Muscle of arm (tissue), 12 donors: ENCODE measurements around the gene HMCN1. TPM values are rescaled to one million over a fixed set of nuclear protein-coding genes. Genes with fewer than 3 reads are reported as not detected.
"Not testable (repeated sequence)": the region's sequence is repeated elsewhere in the genome, so short reads cannot be mapped to it uniquely, and the experiment has no call there.

ENCODE experiments used
- DNase-seq: peaks from one replicate; pipeline ENCODE4 v3.0.0-alpha.2; 2013
- polyA plus RNA-seq, 12 donors: library from polyadenylated mRNA; unstranded; fragments of 120-200 nt; gene quantifications; one replicate each; pipeline ENCODE4 v1.2.1, GENCODE V29; 2013; ENCODE audit not compliant: insufficient read length in 12 of 12

HMCN1 gene
- polyA plus RNA-seq, 12 donors = 6.2 to 30.6 (median 13.2) TPM; not detected in 1

DNA sequence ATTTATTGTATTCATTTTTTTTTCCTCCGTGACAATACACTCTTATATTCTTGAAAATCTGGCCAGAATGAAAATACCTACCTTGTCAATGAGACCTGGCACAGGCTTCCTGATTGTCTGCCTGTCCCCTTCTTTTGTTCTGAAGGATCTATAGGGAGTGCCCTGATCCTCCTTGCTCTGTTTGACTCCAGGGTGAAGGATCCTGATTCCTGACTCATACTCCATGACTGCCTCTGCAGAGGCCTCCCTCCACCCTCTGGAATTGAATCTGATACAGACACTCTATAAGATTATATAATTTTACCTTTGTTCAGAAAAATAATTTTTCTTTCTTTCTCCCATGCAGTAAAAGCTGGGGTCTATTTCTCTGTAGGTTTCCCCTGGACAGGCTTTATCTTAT is 116.2 kb downstream of the HMCN1 start:
- no peak for DNase-seq

DNA sequence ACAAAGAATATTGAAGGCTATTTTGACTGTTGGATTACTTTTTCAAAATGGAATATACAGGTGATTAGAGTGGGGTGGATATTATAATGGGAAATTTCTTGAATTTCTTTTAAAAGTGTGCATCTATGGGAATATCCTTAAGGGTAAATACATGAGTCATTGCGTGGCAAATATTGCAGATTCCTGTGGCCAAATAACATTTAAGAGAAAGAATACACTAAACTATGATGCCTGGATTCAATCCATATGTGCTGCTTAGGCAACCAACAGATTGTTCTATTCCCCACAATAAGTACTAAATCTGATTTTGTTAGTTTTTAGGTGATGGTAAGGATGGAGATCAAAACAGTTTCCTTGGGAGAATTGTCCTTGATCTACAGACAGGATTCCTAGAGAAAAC is 119.5 kb downstream of the HMCN1 start:
- DNase-seq = no peak

- DNase-seq = no peak
Observed at GRCh38 chr1:185856482-185856881, 122.3 kb downstream of the HMCN1 start.

GRCh38 chr1:185857442-185857841 is 123.3 kb downstream of the HMCN1 start:
- DNase-seq = no peak

DNA sequence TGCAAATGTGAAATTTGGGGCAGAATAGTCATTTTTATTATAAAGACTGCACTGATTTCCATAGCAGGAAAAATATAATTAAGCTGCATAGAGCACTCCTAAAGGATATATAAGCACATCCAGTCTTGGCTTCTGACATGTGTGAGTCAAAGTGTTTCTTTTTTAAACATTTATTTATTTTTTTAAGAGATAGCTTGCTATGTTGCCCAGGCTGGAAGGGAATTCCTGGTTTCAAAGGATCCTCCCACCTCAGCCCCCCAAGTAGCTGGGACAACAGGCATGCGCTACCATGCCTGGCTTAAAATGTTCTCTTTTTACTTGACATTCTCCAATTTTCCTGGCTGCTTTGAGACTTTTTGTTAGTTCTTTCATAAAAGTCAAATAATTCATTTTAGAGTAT is 126.1 kb downstream of the HMCN1 start:
- DNase-seq = no peak

DNA sequence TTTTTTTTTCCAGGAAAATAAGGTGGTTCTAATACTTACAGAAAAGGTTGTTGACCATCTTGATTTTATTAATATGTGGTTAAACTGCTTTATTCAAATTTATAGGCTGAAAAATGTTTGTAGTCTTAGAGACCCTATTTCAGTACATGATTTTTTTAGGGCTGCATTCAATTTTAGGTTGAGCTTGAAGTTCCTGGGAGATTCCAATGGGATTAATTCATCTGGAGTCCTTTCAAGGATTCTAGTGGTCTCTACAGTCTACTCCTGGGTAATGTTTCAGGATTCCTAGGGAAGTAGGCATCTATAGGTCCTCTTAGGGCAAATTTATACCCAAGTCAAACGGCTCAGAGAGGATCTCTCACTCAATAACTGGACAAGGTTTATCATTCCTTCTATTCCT is 126.7 kb downstream of the HMCN1 start:
- no peak for DNase-seq

DNA sequence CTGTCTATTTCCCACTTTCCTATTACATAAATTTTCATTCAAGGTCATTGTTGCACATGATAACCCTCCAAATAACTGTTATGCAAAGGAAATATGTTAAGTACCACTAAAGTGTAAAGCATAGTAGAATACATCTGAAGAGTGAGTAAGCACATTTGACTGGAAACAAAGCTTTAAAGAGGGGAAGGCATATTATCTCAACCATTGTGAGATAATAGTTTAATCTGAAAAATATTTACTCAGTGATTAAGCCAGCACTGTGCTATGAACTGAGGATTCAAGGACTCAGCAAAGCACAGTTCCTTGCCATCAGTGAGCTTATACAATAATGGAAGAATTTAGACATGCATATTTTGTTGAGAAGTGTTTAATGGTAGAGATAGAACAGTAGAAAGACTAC is 127.4 kb downstream of the HMCN1 start:
- DNase-seq = no peak

GRCh38 chr1:185862235-185862634 is 128.0 kb downstream of the HMCN1 start:
- DNase-seq = no peak

DNA sequence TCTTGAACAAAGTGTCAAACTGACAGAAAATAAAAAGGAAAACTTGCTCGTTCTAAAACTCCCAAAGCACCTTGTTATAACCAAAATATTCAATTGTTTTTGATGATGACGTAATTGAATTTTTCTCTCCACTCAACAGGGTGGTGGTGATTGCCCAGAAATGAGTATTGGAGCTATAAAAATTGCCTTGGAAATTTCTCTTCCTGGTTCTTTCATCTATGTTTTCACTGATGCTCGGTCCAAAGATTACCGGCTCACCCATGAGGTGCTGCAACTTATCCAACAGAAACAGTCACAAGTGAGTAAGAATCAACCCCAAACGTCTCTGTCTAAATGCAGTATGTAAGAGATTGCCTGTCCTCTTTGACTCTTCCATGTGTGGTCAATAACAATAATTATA is 130.1 kb downstream of the HMCN1 start:
- no peak for DNase-seq

DNA sequence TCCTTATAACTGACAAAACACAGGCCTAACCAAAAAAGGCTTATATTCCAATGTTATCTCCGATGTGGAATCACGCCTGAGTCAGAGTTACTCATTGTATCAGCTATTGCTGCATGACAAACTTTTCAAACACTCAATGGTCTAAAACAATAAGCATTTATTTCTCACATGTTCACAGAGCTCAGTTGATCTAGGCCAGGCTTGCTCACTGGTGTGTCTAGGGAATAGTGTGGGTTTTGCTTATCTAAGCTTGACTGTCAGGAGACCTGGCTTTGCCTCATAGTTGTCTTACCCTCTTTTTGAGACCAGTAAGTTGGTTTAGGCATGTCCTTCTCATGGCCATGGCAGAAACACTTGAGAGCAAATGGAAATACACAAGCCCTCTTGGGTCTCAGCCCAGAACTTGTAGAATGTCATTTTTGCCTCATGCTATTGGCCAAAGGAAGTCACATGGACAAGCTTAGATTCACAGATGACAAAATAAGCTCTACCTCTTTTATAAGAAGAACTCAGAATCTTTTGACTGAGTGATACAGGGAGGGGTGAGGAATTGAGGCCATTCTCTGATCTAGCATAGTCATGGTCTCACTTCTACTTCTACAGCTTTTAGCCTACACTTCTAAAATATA is 130.8 kb downstream of the HMCN1 start:
- DNase-seq = no peak

DNA sequence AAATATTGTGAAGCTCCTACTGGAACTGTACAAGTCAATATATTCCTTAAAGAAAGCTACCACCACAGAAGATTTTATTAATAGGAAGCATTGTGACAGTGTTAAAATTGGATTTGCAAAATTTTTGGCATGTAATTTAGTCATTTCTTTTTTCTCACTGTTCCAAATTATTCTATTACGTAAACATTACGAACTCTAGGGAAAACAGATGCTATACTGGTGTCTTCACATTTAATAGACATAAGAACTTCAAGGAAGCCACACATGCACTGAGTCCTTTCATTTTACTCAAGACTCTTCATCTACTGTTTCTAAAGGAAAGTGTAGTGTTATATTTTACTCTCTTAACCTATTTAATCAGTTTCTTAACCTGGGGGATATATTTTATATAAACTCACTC is 135.4 kb downstream of the HMCN1 start:
- peak; percentile 19 for DNase-seq

GRCh38 chr1:185871627-185872150 is 137.5 kb downstream of the HMCN1 start:
- DNase-seq = no peak

- no peak for DNase-seq
Observed at GRCh38 chr1:185874246-185874645, 140.1 kb downstream of the HMCN1 start.

GRCh38 chr1:185880330-185880729 is 146.1 kb downstream of the HMCN1 start:
- DNase-seq = no peak

GRCh38 chr1:185880779-185881333 is 146.7 kb downstream of the HMCN1 start:
- DNase-seq = no peak

DNA sequence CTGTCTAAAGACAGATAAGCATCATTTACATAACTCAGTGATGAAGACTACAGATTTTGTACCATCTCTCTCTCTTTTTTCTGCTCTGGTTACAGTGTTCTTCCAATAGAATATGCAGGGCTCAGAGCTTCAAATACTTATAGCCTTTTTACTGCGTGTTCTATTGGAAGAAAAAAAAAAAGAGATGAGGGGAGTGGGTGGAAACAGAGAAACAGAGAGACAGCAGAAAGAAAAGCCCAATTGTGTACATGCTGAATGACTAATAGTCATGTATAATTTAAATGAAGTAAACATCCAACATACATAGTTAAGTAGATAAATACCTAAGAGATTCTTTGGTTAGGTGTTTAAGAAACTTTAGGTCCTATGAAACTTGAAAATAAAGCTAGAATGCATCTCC is 151.9 kb downstream of the HMCN1 start:
- no peak for DNase-seq

GRCh38 chr1:185886671-185887070 is 152.5 kb downstream of the HMCN1 start:
- no peak for DNase-seq

- DNase-seq = not testable (repeated sequence)
Observed at GRCh38 chr1:185892831-185893403, 158.7 kb downstream of the HMCN1 start.

- no peak for DNase-seq
Observed at GRCh38 chr1:185894791-185895190, 160.6 kb downstream of the HMCN1 start.

- no peak for DNase-seq
Observed at GRCh38 chr1:185895208-185895900, 161.2 kb downstream of the HMCN1 start.

DNA sequence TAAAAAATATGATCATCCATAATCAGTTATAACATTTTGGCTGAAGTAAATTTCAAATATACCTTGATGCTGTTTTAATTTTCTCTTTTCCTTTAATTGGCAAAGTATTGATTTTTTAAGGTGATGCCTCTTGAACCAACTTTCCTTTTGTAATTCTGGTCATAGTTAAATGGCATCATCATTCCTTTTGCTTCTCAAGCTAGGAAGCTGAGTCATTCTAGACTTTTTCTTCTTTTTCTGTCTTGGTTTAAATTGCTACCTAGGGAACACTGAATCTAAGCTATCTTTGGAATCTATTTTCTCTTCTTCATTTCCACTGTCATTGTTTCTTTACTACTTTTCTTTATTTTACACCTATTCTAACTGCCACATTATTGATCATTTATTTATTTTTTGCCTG is 162.7 kb downstream of the HMCN1 start:
- no peak for DNase-seq

DNA sequence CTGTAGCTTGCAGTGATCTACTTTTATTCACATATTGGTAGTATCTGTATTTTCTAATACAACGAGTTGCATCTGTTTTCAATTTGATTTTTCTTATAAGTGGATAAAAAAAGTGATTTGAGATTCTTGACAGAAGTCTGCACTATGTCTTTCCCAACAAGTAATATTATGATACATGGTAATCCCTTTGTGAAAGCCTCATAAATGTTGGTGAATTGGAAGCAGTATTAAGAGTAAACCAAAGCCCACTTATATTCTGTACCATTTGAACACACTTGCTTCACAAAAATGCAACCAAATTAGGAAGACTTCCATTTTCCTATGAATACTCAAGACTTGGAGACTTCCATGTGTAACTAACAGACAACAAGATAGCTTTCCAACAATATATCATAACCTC is 172.0 kb downstream of the HMCN1 start:
- no peak for DNase-seq

DNA sequence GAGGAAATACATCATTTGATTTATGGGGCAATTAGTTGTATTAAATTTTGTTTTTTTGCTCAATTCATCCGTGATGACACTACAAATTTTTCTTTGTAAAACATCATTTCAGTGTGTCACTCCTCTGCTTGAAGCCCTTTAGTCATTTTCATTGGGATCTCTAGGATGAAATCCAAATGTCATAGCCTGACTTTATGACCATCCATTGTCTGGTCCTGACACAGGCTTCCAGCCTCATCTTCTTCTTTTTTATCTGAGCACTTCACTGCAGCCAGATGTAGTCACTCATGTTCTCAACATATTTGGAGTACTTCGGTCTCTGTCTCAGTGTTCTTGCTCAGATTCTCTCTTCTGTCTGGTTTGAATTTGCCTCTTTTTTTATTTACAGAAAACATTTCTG is 173.1 kb downstream of the HMCN1 start:
- no peak for DNase-seq
